HCT116 (cell line): ENCODE results near the gene LHB. TPM values are rescaled to one million over a fixed set of nuclear protein-coding genes. Genes with fewer than 3 reads are reported as not detected.

Source experiments
- ATAC-seq: fragments of 200-7000 bp; cut with Tn5 transposase; 2 replicates; pipeline ENCODE4 v1.9.1; 2020; ENCODE audit warnings: mild to moderate bottlenecking, moderate library complexity
- BruUV-seq: library from RNA; stranded (reverse); fragments of 400-500 nt; replicated peaks from 2 replicates; lab custom pipeline; 2021; lab: Mats Ljungman, UMichigan
- CTCF ChIA-PET: fragments of 300-600 bp; sonication (Branson Sonifier 250); formaldehyde crosslinking; loops from one replicate; lab custom pipeline; 2021; ENCODE audit warnings: antibody characterized with exemption; lab: Charles Lee
- POLR2A ChIA-PET: fragments of 300-600, 350-600 bp; sonication (Branson Sonifier 250); formaldehyde crosslinking; loops from one replicate; lab custom pipeline; 2021; ENCODE audit warnings: antibody characterized with exemption; lab: Charles Lee
- RAD21 ChIA-PET, 2 experiments: fragments of 300-600 bp; sonication (Branson Sonifier 250); formaldehyde crosslinking; loops; one replicate each; lab custom pipeline; 2023; ENCODE audit warnings: low total read pairs in 2 of 2; ENCODE audit not compliant: uncharacterized antibody in 2 of 2, unreplicated experiment in 2 of 2, low non-redundant PET in 1 of 2; lab: Charles Lee
- DNase-seq: peaks from one replicate; pipeline ENCODE4 v3.0.0-alpha.2; 2010; ENCODE audit warnings: low read depth, low spot score
- H2AFZ ChIP-seq: fragments of 200-600 bp; shearing (Covaris generic), sonication (generic); 2 replicates; pipeline ENCODE4 v1.6.1; 2017; ENCODE audit warnings: low read depth, mixed run types, mixed read lengths, antibody characterized with exemption, low read length; ENCODE audit not compliant: poor library complexity, severe bottlenecking
- H3K27ac ChIP-seq: 2 replicates; pipeline ENCODE4 v1.5.1; 2012; ENCODE audit warnings: low read depth, low read length
- H3K27me3 ChIP-seq: fragments of 200-600 bp; sonication (generic); 2 replicates; pipeline ENCODE4 v1.6.1; 2016; ENCODE audit warnings: mixed run types, low read length, mixed read lengths; ENCODE audit not compliant: insufficient read depth
- H3K36me3 ChIP-seq, 2 experiments: fragments of 200-500 bp in 1 of 2; fragments of 200-600 bp in 1 of 2; sonication (Bioruptor generic) in 1 of 2; sonication (generic) in 1 of 2; 2 replicates each; pipeline versions ENCODE4 v1.5.1 to v1.6.1; 2014 to 2016; ENCODE audit warnings: low read length in 2 of 2, inconsistent platforms in 1 of 2, mixed read lengths in 1 of 2, mixed run types in 1 of 2; ENCODE audit not compliant: insufficient read depth in 2 of 2, control insufficient read depth in 1 of 2
- H3K4me1 ChIP-seq, 2 experiments: fragments of 200-600 bp in 1 of 2; sonication (generic) in 1 of 2; 2 replicates each; pipeline versions ENCODE4 v1.5.1 to v1.6.1; 2012 to 2017; ENCODE audit warnings: low read length in 2 of 2, inconsistent platforms in 1 of 2, mild to moderate bottlenecking in 1 of 2, mixed read lengths in 1 of 2, mixed run types in 1 of 2, moderate library complexity in 1 of 2; ENCODE audit not compliant: insufficient read depth in 2 of 2, control insufficient read depth in 1 of 2
- H3K4me2 ChIP-seq: fragments of 200-600 bp; sonication (generic); 2 replicates; pipeline ENCODE4 v1.6.1; 2017; ENCODE audit warnings: mixed run types, low read length, mixed read lengths
- H3K4me3 ChIP-seq, 2 experiments: fragments of 200-600 bp in 1 of 2; sonication (generic) in 1 of 2; replicated peaks in 1 of 2; 2 replicates each; pipeline ENCODE4 v1.5.1; 2011 to 2016; ENCODE audit warnings: low read length in 2 of 2, control low read depth in 1 of 2, low read depth in 1 of 2, mild to moderate bottlenecking in 1 of 2, mixed read lengths in 1 of 2, mixed run types in 1 of 2
- H3K79me2 ChIP-seq: fragments of 200-600 bp; sonication (generic); 2 replicates; pipeline ENCODE4 v1.6.1; 2017; ENCODE audit warnings: mild to moderate bottlenecking, mixed run types, low read length, moderate library complexity, mixed read lengths; ENCODE audit not compliant: insufficient read depth
- H3K9ac ChIP-seq: fragments of 200-600 bp; sonication (generic); 2 replicates; pipeline ENCODE4 v1.6.1; 2016; ENCODE audit warnings: low read length, mixed read lengths
- H3K9me2 ChIP-seq: fragments of 200-600 bp; sonication (generic), shearing (Covaris generic); 2 replicates; pipeline ENCODE4 v1.6.1; 2017; ENCODE audit warnings: mixed run types, mild to moderate bottlenecking, moderate library complexity; ENCODE audit not compliant: insufficient read depth
- H3K9me3 ChIP-seq, 2 experiments: fragments of 200-500 bp in 1 of 2; fragments of 200-600 bp in 1 of 2; sonication (Bioruptor generic) in 1 of 2; sonication (generic) in 1 of 2; 2 replicates each; pipeline ENCODE4 v1.6.1; 2014 to 2017; ENCODE audit warnings: low read length in 2 of 2, mixed read lengths in 2 of 2, inconsistent platforms in 1 of 2, low read depth in 1 of 2, mild to moderate bottlenecking in 1 of 2, mixed run types in 1 of 2, moderate library complexity in 1 of 2; ENCODE audit not compliant: control insufficient read depth in 1 of 2, insufficient read depth in 1 of 2
- H4K20me1 ChIP-seq: fragments of 200-600 bp; sonication (generic), shearing (Covaris generic); 2 replicates; pipeline ENCODE4 v1.6.1; 2017; ENCODE audit warnings: mixed run types, mild to moderate bottlenecking, moderate library complexity; ENCODE audit not compliant: insufficient read depth
- CEBPB ChIP-seq: IDR thresholded peaks from 2 replicates; pipeline ENCODE4 v1.6.1; 2012; ENCODE audit warnings: low read depth
- EGR1 ChIP-seq: IDR thresholded peaks from 2 replicates; pipeline ENCODE4 v1.6.1; 2012; ENCODE audit warnings: low read depth
- EZH2phosphoT487 ChIP-seq: fragments of 200-600 bp; IDR thresholded peaks from 2 replicates; pipeline ENCODE4 v1.6.1; 2018; ENCODE audit warnings: antibody characterized with exemption, borderline replicate concordance
- REST ChIP-seq: IDR thresholded peaks from 2 replicates; pipeline ENCODE4 v1.6.1; 2012; ENCODE audit warnings: low read depth
- SIN3A ChIP-seq: IDR thresholded peaks from 2 replicates; pipeline ENCODE4 v1.6.1; 2012; ENCODE audit warnings: low read depth
- YY1 ChIP-seq: IDR thresholded peaks from 2 replicates; pipeline ENCODE4 v1.6.1; 2011; ENCODE audit warnings: low read length, low read depth, moderate library complexity, mild to moderate bottlenecking; ENCODE audit not compliant: insufficient replicate concordance; ENCODE audit errors: extremely low read depth
- intact Hi-C: fragments of 100-400 bp; cut with micrococcal nuclease; formaldehyde crosslinking; loops from 2 replicates; pipeline ENCODE4 v1.10.0; 2022
- total RNA-seq: library from RNA; stranded (reverse); gene quantifications from one replicate; pipeline ENCODE4 v1.2.1, GENCODE V29; 2021; ENCODE audit not compliant: unreplicated experiment

Gene LHB
- total RNA-seq, 1 experiment from 2014 or later = 3.7 TPM

- peaks cover 14 to 29% of the 10 kb centered on the region in 2 experiments; a peak in 3 of 4 replicates for H3K36me3 ChIP-seq
- H4K20me1 ChIP-seq = no peaks in the 10 kb centered on the region
- H3K9me3 ChIP-seq = no peaks in the 10 kb centered on the region
- BruUV-seq = no TSS peak
- DNase-seq (no peak), ATAC-seq (no peak)
- H3K4me2 ChIP-seq = no peak overlapping the region
- TF ChIP-seq EGR1 = no peak
- H3K27me3 ChIP-seq = no peaks in the 10 kb centered on the region
- no peak overlapping the region for H3K4me3 ChIP-seq
- POLR2A ChIA-PET = interaction anchor here (4.1 kb wide), 1 partner anchor 11 kb away, joined by 17 read pairs; the partner anchor contains the start of genes GYS1 and RUVBL2
- CTCF ChIA-PET = interaction anchor here (3.7 kb wide), 1 partner anchor 11 kb away, joined by 29 read pairs; the partner anchor contains the start of genes GYS1 and RUVBL2
- RAD21 ChIA-PET = no interaction called here
- intact Hi-C loops = no loop called here
- no peak overlapping the region for H3K27ac ChIP-seq
- peaks cover 5 to 14% of the 10 kb centered on the region in 2 experiments; a peak in 3 of 4 replicates for H3K4me1 ChIP-seq
- H3K9me2 ChIP-seq = no peaks in the 10 kb centered on the region
- H3K9ac ChIP-seq = no peak overlapping the region
- no peak overlapping the region for H2AFZ ChIP-seq
- H3K79me2 ChIP-seq = no peaks in the 10 kb centered on the region
These were observed 34.6 kb downstream of the LHB start for GRCh38 chr19:48982280-48982679.

GRCh38 chr19:48977061-48977460 lies 39.8 kb downstream of the LHB start:
- Histone ChIP-seq H3K9me2 (no peaks in the 10 kb centered on the region), H3K27ac (no peak overlapping the region), H3K4me1 (peaks cover 5 to 14% of the 10 kb centered on the region in 2 experiments; a peak in 3 of 4 replicates), H3K36me3 (peaks cover 15 to 23% of the 10 kb centered on the region in 2 experiments; a peak in 3 of 4 replicates), H3K27me3 (no peaks in the 10 kb centered on the region), H3K4me3 (no peak overlapping the region), H4K20me1 (no peaks in the 10 kb centered on the region), H3K9me3 (no peaks in the 10 kb centered on the region), H3K9ac (no peak overlapping the region), H3K4me2 (no peak overlapping the region), H2AFZ (no peak overlapping the region), H3K79me2 (no peaks in the 10 kb centered on the region)
- ChIA-PET RAD21 (interaction anchor here in 1 of 2 experiments (0.7 kb wide), 1 partner anchor 132 kb away, joined by 3 read pairs; no protein-coding TSS in a partner anchor), POLR2A (interaction anchor here (0.6 to 1.3 kb wide), 2 partner anchors 105 to 137 kb away, joined by 3 read pairs; partner anchors contain the start of gene PPP1R15A), CTCF (interaction anchor here (1.0 to 3.1 kb wide), 2 partner anchors 16 to 54 kb away, joined by 3 to 14 read pairs; partner anchors contain the start of genes CGB2, GYS1 and RUVBL2)
- no peak for ATAC-seq
- no peak for TF ChIP-seq YY1
- no peak for TF ChIP-seq CEBPB
- TF ChIP-seq REST = no peak
- no peak for TF ChIP-seq EZH2phosphoT487
- no peak for TF ChIP-seq SIN3A
- no TSS peak for BruUV-seq
- DNase-seq = no peak
- intact Hi-C loops = no loop called here
